Trophoblast cell (in vitro differentiated cells and primary cell): ENCODE results near the gene PDIA6.
A peak's percentile ranks its signal among the peaks of the same experiment; 100 is the strongest.

Experiments used
- DNase-seq, 2 donors: peaks; one replicate each; pipeline ENCODE4 v3.0.0-alpha.2; 2016
- H2AFZ ChIP-seq: 2 replicates; pipeline ENCODE4 v1.6.1; 2013; ENCODE audit warnings: low read length, moderate library complexity, mild to moderate bottlenecking; ENCODE audit not compliant: insufficient read depth, poor library complexity
- H2AK5ac ChIP-seq: 2 replicates; pipeline ENCODE4 v1.6.1; 2013; ENCODE audit warnings: mild to moderate bottlenecking, low read length
- H2BK120ac ChIP-seq: 2 replicates; pipeline ENCODE4 v1.6.1; 2013; ENCODE audit warnings: low read length, mild to moderate bottlenecking, moderate library complexity; ENCODE audit not compliant: insufficient read depth, poor library complexity
- H2BK12ac ChIP-seq: 2 replicates; pipeline ENCODE4 v1.6.1; 2013; ENCODE audit warnings: mild to moderate bottlenecking, low read length, moderate library complexity
- H2BK5ac ChIP-seq: 2 replicates; pipeline ENCODE4 v1.6.1; 2013; ENCODE audit warnings: low read length, low read depth, moderate library complexity, mild to moderate bottlenecking; ENCODE audit not compliant: poor library complexity
- H3K14ac ChIP-seq: 2 replicates; pipeline ENCODE4 v1.6.1; 2013; ENCODE audit warnings: mild to moderate bottlenecking, low read length
- H3K18ac ChIP-seq: 2 replicates; pipeline ENCODE4 v1.6.1; 2013; ENCODE audit warnings: mild to moderate bottlenecking, low read length
- H3K23ac ChIP-seq: 2 replicates; pipeline ENCODE4 v1.6.1; 2013; ENCODE audit warnings: low read length
- H3K27ac ChIP-seq: 2 replicates; pipeline ENCODE4 v1.5.1; 2013; ENCODE audit warnings: low read depth, mild to moderate bottlenecking, inconsistent platforms, low read length, moderate library complexity
- H3K27me3 ChIP-seq: 2 replicates; pipeline ENCODE4 v1.6.1; 2013; ENCODE audit warnings: inconsistent platforms, mild to moderate bottlenecking, low read length, moderate library complexity; ENCODE audit not compliant: insufficient read depth
- H3K36me3 ChIP-seq, 2 experiments: 1 replicate in 1 of 2; 2 replicates in 1 of 2; pipeline ENCODE4 v1.6.1; 2013; ENCODE audit warnings: low read length in 2 of 2, mild to moderate bottlenecking in 2 of 2, moderate library complexity in 1 of 2; ENCODE audit not compliant: insufficient read depth in 2 of 2, control insufficient read depth in 1 of 2
- H3K4ac ChIP-seq: 2 replicates; pipeline ENCODE4 v1.6.1; 2013; ENCODE audit warnings: low read depth, mild to moderate bottlenecking, low read length, moderate library complexity
- H3K4me1 ChIP-seq, 2 experiments: 1 replicate in 1 of 2; 2 replicates in 1 of 2; pipeline ENCODE4 v1.6.1; 2013; ENCODE audit warnings: low read length in 2 of 2, mild to moderate bottlenecking in 2 of 2, moderate library complexity in 1 of 2; ENCODE audit not compliant: insufficient read depth in 2 of 2, control insufficient read depth in 1 of 2
- H3K4me2 ChIP-seq: 2 replicates; pipeline ENCODE4 v1.6.1; 2013; ENCODE audit warnings: inconsistent platforms, mild to moderate bottlenecking, low read length, moderate library complexity
- H3K4me3 ChIP-seq: 2 replicates; pipeline ENCODE4 v1.5.1; 2013; ENCODE audit warnings: mild to moderate bottlenecking, low read depth, low read length, inconsistent platforms
- H3K79me1 ChIP-seq: one replicate; pipeline ENCODE4 v1.6.1; 2013; ENCODE audit warnings: low read length
- H3K79me2 ChIP-seq: 2 replicates; pipeline ENCODE4 v1.6.1; 2013; ENCODE audit warnings: low read length, mild to moderate bottlenecking; ENCODE audit not compliant: control insufficient read depth, insufficient read depth, poor library complexity
- H3K9ac ChIP-seq: 2 replicates; pipeline ENCODE4 v1.6.1; 2013; ENCODE audit warnings: mild to moderate bottlenecking, low read length
- H3K9me3 ChIP-seq: 2 replicates; pipeline ENCODE4 v1.6.1; 2013; ENCODE audit warnings: low read depth, mild to moderate bottlenecking, control low read depth, inconsistent platforms, low read length; ENCODE audit not compliant: insufficient read depth
- H4K12ac ChIP-seq: 2 replicates; pipeline ENCODE4 v1.6.1; 2013; ENCODE audit warnings: low read depth, mild to moderate bottlenecking, low read length, moderate library complexity
- H4K8ac ChIP-seq: 2 replicates; pipeline ENCODE4 v1.6.1; 2013; ENCODE audit warnings: low read depth, mild to moderate bottlenecking, low read length, moderate library complexity
- H4K91ac ChIP-seq: one replicate; pipeline ENCODE4 v1.6.1; 2013; ENCODE audit warnings: low read depth, mild to moderate bottlenecking, low read length, moderate library complexity
- WGBS: extraction: QIAGEN DNeasy Blood & Tissue Kit; methylation state at CpG from one replicate; pipeline ENCODE4 v1.1.7; 2013; ENCODE audit warnings: missing lambda C conversion rate; ENCODE audit not compliant: insufficient read length, insufficient coverage; ENCODE audit errors: extremely low coverage; 5-methylcytosine and 5-hydroxymethylcytosine counted together

The PDIA6 gene

GRCh38 chr2:10773821-10774341, 38.7 kb downstream of the PDIA6 start:
- Histone ChIP-seq H2BK5ac (peak overlapping the region; percentile 56), H4K91ac (peak overlapping the region; percentile 88), H3K9me3 (no peaks in the 10 kb centered on the region), H3K4me1 (peaks cover 23 to 29% of the 10 kb centered on the region in 2 experiments), H3K4me3 (no peak overlapping the region), H2BK120ac (peak overlapping the region; percentile 67), H3K23ac (no peak overlapping the region), H4K12ac (no peak overlapping the region), H2BK12ac (no peak overlapping the region), H3K18ac (no peak overlapping the region), H3K9ac (no peak overlapping the region), H3K27ac (peak overlapping the region; percentile 92), H3K27me3 (no peaks in the 10 kb centered on the region), H2AFZ (no peak overlapping the region), H3K4ac (no peak overlapping the region), H3K14ac (peak overlapping the region; percentile 47), H3K79me1 (peaks cover 21% of the 10 kb centered on the region), H3K79me2 (peaks cover 7% of the 10 kb centered on the region), H3K36me3 (peaks cover 34 to 37% of the 10 kb centered on the region in 2 experiments), H4K8ac (peak overlapping the region; percentile 83), H2AK5ac (no peak overlapping the region), H3K4me2 (no peak overlapping the region)
- no CpG with 5 or more reads among the region's 8 CpGs for WGBS
- DNase-seq = peak; percentile 99

- Histone ChIP-seq H3K4ac (peak overlapping the region; percentile 75), H2BK5ac (peak overlapping the region; percentile 43), H3K79me1 (peaks cover 21% of the 10 kb centered on the region), H3K79me2 (peaks cover 7% of the 10 kb centered on the region), H3K9me3 (no peaks in the 10 kb centered on the region), H3K9ac (no peak overlapping the region), H4K12ac (no peak overlapping the region), H3K36me3 (peaks cover 24 to 26% of the 10 kb centered on the region in 2 experiments), H4K91ac (peak overlapping the region; percentile 87), H3K18ac (peak overlapping the region; percentile 88), H2AK5ac (peak overlapping the region; percentile 86), H2BK12ac (peak overlapping the region; percentile 88), H3K4me3 (no peak overlapping the region), H2AFZ (peak overlapping the region; percentile 1), H4K8ac (peak overlapping the region; percentile 54), H3K4me1 (peaks cover 23 to 29% of the 10 kb centered on the region in 2 experiments), H2BK120ac (peak overlapping the region; percentile 80), H3K27me3 (no peaks in the 10 kb centered on the region), H3K27ac (peak overlapping the region; percentile 92), H3K4me2 (no peak overlapping the region), H3K23ac (no peak overlapping the region), H3K14ac (peak overlapping the region; percentile 91)
- WGBS = no CpG with 5 or more reads among the region's 13 CpGs
- DNase-seq = no peak
Observed at GRCh38 chr2:10772868-10773215, 39.7 kb downstream of the PDIA6 start.

- peak overlapping the region; percentile 88 for H3K18ac ChIP-seq
- no peak overlapping the region for H4K12ac ChIP-seq
- peak overlapping the region; percentile 88 for H2BK12ac ChIP-seq
- peak overlapping the region; percentile 87 for H4K91ac ChIP-seq
- peaks cover 19 to 24% of the 10 kb centered on the region in 2 experiments for H3K36me3 ChIP-seq
- DNase-seq = no peak
- H2BK5ac ChIP-seq = peak overlapping the region; percentile 43
- peak overlapping the region; percentile 92 for H3K27ac ChIP-seq
- peak overlapping the region; percentile 75 for H3K4ac ChIP-seq
- H3K4me3 ChIP-seq = no peak overlapping the region
- H2BK120ac ChIP-seq = peak overlapping the region; percentile 80
- peak overlapping the region; percentile 86 for H2AK5ac ChIP-seq
- no peak overlapping the region for H4K8ac ChIP-seq
- peak overlapping the region; percentile 91 for H3K14ac ChIP-seq
- peaks cover 7% of the 10 kb centered on the region for H3K79me2 ChIP-seq
- peak overlapping the region; percentile 1 for H2AFZ ChIP-seq
- no peak overlapping the region for H3K9ac ChIP-seq
- no peak overlapping the region for H3K4me2 ChIP-seq
- peaks cover 23 to 29% of the 10 kb centered on the region in 2 experiments for H3K4me1 ChIP-seq
- H3K27me3 ChIP-seq = no peaks in the 10 kb centered on the region
- WGBS = no CpG with 5 or more reads among the region's 12 CpGs
- no peak overlapping the region for H3K23ac ChIP-seq
- H3K79me1 ChIP-seq = peaks cover 21% of the 10 kb centered on the region
- H3K9me3 ChIP-seq = no peaks in the 10 kb centered on the region
Observed at GRCh38 chr2:10772201-10772867, 40.3 kb downstream of the PDIA6 start.

- no CpG with 5 or more reads among the region's 13 CpGs for WGBS
- peaks cover 14 to 21% of the 10 kb centered on the region in 2 experiments for H3K36me3 ChIP-seq
Observed at GRCh38 chr2:10771786-10772185, 40.8 kb downstream of the PDIA6 start.

More at GRCh38 chr2:10771786-10772185, 40.8 kb downstream of the PDIA6 start:
- Histone ChIP-seq H3K9me3 (no peaks in the 10 kb centered on the region), H2BK120ac (no peak overlapping the region), H2BK12ac (no peak overlapping the region), H3K27ac (no peak overlapping the region), H3K79me1 (peaks cover 21% of the 10 kb centered on the region), H4K91ac (no peak overlapping the region), H4K8ac (no peak overlapping the region), H3K18ac (no peak overlapping the region), H4K12ac (no peak overlapping the region), H2AK5ac (no peak overlapping the region), H3K4me3 (no peak overlapping the region), H3K79me2 (peaks cover 7% of the 10 kb centered on the region), H3K4me1 (peaks cover 23 to 29% of the 10 kb centered on the region in 2 experiments), H3K9ac (no peak overlapping the region), H3K14ac (no peak overlapping the region), H2AFZ (no peak overlapping the region), H3K27me3 (no peaks in the 10 kb centered on the region), H3K4me2 (no peak overlapping the region), H2BK5ac (no peak overlapping the region), H3K23ac (no peak overlapping the region), H3K4ac (no peak overlapping the region)
- DNase-seq = no peak
